H1 (cell line): ENCODE results near the gene HTR2A. TPM values are rescaled to one million over a fixed set of nuclear protein-coding genes. Genes with fewer than 3 reads are reported as not detected.

ENCODE experiments used
- ATF3 ChIP-seq: IDR thresholded peaks from 2 replicates; pipeline ENCODE4 v1.6.1; 2011; ENCODE audit warnings: low read depth, mild to moderate bottlenecking, low read length; ENCODE audit not compliant: insufficient read depth
- CHD1 ChIP-seq: IDR thresholded peaks from 2 replicates; pipeline ENCODE4 v1.6.1; 2012; ENCODE audit warnings: low read depth, low read length, improper control_type of control experiment
- FOSL1 ChIP-seq: IDR thresholded peaks from 2 replicates; pipeline ENCODE4 v1.6.1; 2011; ENCODE audit warnings: mild to moderate bottlenecking, low read depth, low read length, moderate library complexity; ENCODE audit not compliant: insufficient read depth
- GABPA ChIP-seq: IDR thresholded peaks from 2 replicates; pipeline ENCODE4 v1.6.1; 2011; ENCODE audit warnings: mild to moderate bottlenecking, low read length, moderate library complexity, borderline replicate concordance; ENCODE audit not compliant: insufficient read depth
- SP4 ChIP-seq: IDR thresholded peaks from 2 replicates; pipeline ENCODE4 v1.6.1; 2012; ENCODE audit warnings: low read length, inconsistent platforms
- TEAD4 ChIP-seq: IDR thresholded peaks from 2 replicates; pipeline ENCODE4 v1.6.1; 2012; ENCODE audit warnings: low read depth, low read length, inconsistent platforms, mixed read lengths
- ZNF274 ChIP-seq: IDR thresholded peaks from 2 replicates; pipeline ENCODE4 v1.7.0; 2012; ENCODE audit warnings: low read length, borderline replicate concordance; ENCODE audit errors: extremely low read depth
- polyA plus RNA-seq, 7 experiments: library from polyadenylated mRNA; depleted of rRNA in 3 of 7; stranded (reverse) in 5 of 7; unstranded in 2 of 7; fragments of >200 nt in 5 of 7; fragments of 200-250 nt in 2 of 7; gene quantifications; 1 replicate in 5 of 7; 2 replicates in 1 of 7; 4 replicates in 1 of 7; pipeline versions ENCODE4 v1.2.1 to v1.2.3, GENCODE V29; 2011 to 2013; ENCODE audit warnings: missing spikeins in 2 of 7, mixed read lengths in 2 of 7
- total RNA-seq: library from RNA; stranded (reverse); fragmentation: NEBNext Ultra II Directional; extraction: Animal tissue kit (Norgen Biotek cat#: 25700); gene quantifications from 2 replicates; pipeline ENCODE4 v1.2.1, GENCODE V29; 2021

The HTR2A gene
- total and polyA plus RNA-seq, 2 of the 8 experiments (the other 6 are each of a cell fraction or from before 2014, with no cell fraction given), result not detected

GRCh38 chr13:46913757-46914156 is 16.9 kb upstream of the HTR2A start (continued):
- no peak for TF ChIP-seq ATF3
- no peak for TF ChIP-seq SP4
- no peak for TF ChIP-seq FOSL1
- TF ChIP-seq TEAD4, result no peak
- TF ChIP-seq CHD1, result no peak
- TF ChIP-seq ZNF274, result no peak
- TF ChIP-seq GABPA, result no peak
